ENCODE measurements around the gene SLC26A4.

The SLC26A4 gene

DNA sequence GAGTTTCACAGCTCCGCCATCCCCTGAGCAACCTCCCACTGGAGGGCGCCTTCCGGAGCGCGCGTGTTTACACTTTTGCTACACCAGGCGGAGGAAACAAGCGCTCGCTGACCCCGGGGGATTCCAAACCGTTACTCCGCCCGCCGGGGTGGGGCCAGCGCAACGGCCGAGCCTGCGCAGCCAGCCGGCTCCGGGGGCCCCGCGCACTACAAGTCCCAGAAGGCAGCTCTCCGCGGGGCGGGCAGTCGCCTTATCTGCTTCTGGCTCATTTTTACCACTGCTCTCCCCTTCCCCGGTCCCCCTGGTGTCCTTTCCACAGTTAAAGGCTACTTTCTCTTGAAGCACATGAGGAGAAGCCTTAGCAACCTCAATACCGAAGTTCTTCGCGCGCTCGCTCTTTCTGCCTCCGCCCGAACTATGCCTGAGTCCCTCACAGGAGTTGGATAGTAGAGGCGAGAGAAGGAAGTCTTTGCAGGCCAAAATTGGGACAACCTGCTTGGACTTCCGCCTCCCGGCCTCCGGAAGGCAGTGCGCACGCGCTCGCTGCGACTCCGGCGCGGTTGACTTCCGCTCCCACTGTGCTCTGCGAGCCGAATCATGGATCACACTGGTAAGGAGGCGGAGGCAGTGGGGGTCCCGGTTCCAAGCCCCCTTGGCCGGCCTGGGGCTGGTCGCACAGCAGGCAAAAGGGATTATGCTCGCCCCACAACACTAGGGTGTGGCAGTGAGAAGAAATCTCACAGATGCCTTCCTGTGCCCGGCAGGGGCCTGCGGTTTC is 83.1 kb downstream of the SLC26A4 start, which contains the start of gene CBLL1:
Gene CBLL1 (plus strand): TSS at position 576 of the 778 bp plus-strand sequence. CDS start 22 bp downstream, at position 598.
- no peaks in the 10 kb centered on the region for H3K9me3 ChIP-seq (ENCODE audit: insufficient read depth, low read length)
- H3K79me2 ChIP-seq (ENCODE audit: insufficient read depth, low read length), result peaks cover 48% of the 10 kb centered on the region
- H3K27me3 ChIP-seq (ENCODE audit: low read length), result no peaks in the 10 kb centered on the region
- H3K4me3 ChIP-seq (ENCODE audit: insufficient read depth, low read length, poor library complexity, severe bottlenecking), result peak within 1 kb of the TSS; percentile 90
- H3K27ac ChIP-seq (ENCODE audit: low read depth, low read length), result peak within 1 kb of the TSS; percentile 89
- peak within 1 kb of the TSS; percentile 87 for H3K4me2 ChIP-seq (ENCODE audit: low read depth, low read length, poor library complexity, severe bottlenecking)
- H2AFZ ChIP-seq (ENCODE audit: low read depth, low read length, severe bottlenecking), result peak within 1 kb of the TSS; percentile 80
- peaks cover 16% of the 10 kb centered on the region for H3F3A ChIP-seq (ENCODE audit: insufficient read depth)
- H3K9me2 ChIP-seq (replicated peaks; ENCODE audit: insufficient read depth, low read length), result no peaks in the 10 kb centered on the region
- peaks cover 11% of the 10 kb centered on the region; the same call in 1 of the 2 replicates for H3K36me3 ChIP-seq (ENCODE audit: low read length)
- peak within 1 kb of the TSS; percentile 77 for H3K9ac ChIP-seq (ENCODE audit: low read length)
- H4K20me1 ChIP-seq (ENCODE audit: low read depth, low read length), result peaks cover 39% of the 10 kb centered on the region
- TF ChIP-seq EZH2phosphoT487 (conservative IDR thresholded peaks at IDR 0.05; ENCODE audit: low read length), result no peak
- TF ChIP-seq, protein P1, sequence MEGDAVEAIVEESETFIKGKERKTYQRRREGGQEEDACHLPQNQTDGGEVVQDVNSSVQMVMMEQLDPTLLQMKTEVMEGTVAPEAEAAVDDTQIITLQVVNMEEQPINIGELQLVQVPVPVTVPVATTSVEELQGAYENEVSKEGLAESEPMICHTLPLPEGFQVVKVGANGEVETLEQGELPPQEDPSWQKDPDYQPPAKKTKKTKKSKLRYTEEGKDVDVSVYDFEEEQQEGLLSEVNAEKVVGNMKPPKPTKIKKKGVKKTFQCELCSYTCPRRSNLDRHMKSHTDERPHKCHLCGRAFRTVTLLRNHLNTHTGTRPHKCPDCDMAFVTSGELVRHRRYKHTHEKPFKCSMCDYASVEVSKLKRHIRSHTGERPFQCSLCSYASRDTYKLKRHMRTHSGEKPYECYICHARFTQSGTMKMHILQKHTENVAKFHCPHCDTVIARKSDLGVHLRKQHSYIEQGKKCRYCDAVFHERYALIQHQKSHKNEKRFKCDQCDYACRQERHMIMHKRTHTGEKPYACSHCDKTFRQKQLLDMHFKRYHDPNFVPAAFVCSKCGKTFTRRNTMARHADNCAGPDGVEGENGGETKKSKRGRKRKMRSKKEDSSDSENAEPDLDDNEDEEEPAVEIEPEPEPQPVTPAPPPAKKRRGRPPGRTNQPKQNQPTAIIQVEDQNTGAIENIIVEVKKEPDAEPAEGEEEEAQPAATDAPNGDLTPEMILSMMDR (IDR thresholded peaks at IDR 0.05; ENCODE audit: insufficient read depth, low read length, poor library complexity, severe bottlenecking), result peak; percentile 83

DNA sequence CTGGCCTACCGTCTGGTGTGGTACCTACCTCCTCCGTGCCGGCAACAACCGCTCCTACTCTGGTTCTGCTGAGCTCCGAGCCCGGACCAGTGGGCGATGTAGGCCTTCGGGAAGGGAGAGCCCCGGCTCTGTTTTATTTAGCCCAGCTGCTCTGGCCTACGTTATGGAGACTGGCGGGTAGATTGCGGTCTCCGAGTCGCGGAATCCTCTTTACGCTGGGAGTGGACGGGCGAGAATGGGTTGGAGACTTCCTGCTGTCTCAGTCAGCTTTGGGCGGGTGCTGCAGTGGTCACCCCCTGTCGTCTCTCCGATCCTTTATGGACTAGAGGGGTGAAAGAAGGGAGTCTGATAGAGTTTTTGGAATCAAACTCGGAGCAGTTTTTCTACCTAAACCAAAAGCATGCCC is 83.7 kb downstream of the SLC26A4 start:
- peak overlapping the region; percentile 89 for H3K27ac ChIP-seq (ENCODE audit: low read depth, low read length)
- no peaks in the 10 kb centered on the region for H3K9me3 ChIP-seq (ENCODE audit: insufficient read depth, low read length)
- peak overlapping the region; percentile 80 for H2AFZ ChIP-seq (ENCODE audit: low read depth, low read length, severe bottlenecking)
- no peaks in the 10 kb centered on the region for H3K9me2 ChIP-seq (replicated peaks; ENCODE audit: insufficient read depth, low read length)
- H3K4me2 ChIP-seq (ENCODE audit: low read depth, low read length, poor library complexity, severe bottlenecking), result peak overlapping the region; percentile 87
- peaks cover 43% of the 10 kb centered on the region for H4K20me1 ChIP-seq (ENCODE audit: low read depth, low read length)
- H3F3A ChIP-seq (ENCODE audit: insufficient read depth), result peaks cover 16% of the 10 kb centered on the region
- H3K36me3 ChIP-seq (ENCODE audit: low read length), result peaks cover 17% of the 10 kb centered on the region
- H3K79me2 ChIP-seq (ENCODE audit: insufficient read depth, low read length), result peaks cover 54% of the 10 kb centered on the region
- H3K4me3 ChIP-seq (ENCODE audit: insufficient read depth, low read length, poor library complexity, severe bottlenecking), result peak overlapping the region; percentile 90
- no peak for TF ChIP-seq EZH2phosphoT487 (conservative IDR thresholded peaks at IDR 0.05; ENCODE audit: low read length)
- TF ChIP-seq, protein P1 (IDR thresholded peaks at IDR 0.05; ENCODE audit: insufficient read depth, low read length, poor library complexity, severe bottlenecking), result no peak
- H3K27me3 ChIP-seq (ENCODE audit: low read length), result no peaks in the 10 kb centered on the region
- peak overlapping the region; percentile 77 for H3K9ac ChIP-seq (ENCODE audit: low read length)

DNA sequence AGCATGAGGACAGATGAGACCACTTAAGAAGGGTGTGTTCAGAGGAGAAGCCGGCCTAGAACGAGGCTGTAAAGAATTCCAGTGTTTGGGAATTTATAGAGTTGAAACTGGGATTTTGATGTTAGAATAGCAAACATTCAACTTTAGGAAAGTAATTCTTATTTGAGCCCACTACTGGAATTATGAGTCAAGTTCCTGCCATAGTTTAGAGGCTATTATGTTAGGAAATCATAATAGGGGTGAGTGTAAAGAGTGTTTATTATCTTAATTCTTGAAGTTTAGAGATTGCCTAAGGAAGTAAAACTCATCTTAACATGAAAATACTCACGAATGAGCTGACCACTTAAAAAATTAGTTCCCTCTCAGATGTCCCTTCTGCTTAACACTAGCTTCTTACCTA is 85.4 kb downstream of the SLC26A4 start:
- Histone ChIP-seq H3K9ac (ENCODE audit: low read length) (peak overlapping the region; percentile 77), H4K20me1 (ENCODE audit: low read depth, low read length) (peaks cover 43% of the 10 kb centered on the region), H3F3A (ENCODE audit: insufficient read depth) (peaks cover 16% of the 10 kb centered on the region), H3K27me3 (ENCODE audit: low read length) (no peaks in the 10 kb centered on the region), H3K27ac (ENCODE audit: low read depth, low read length) (no peak overlapping the region), H3K36me3 (ENCODE audit: low read length) (peaks cover 22% of the 10 kb centered on the region), H3K9me2 (replicated peaks; ENCODE audit: insufficient read depth, low read length) (no peaks in the 10 kb centered on the region), H3K4me2 (ENCODE audit: low read depth, low read length, poor library complexity, severe bottlenecking) (peak overlapping the region; percentile 87), H2AFZ (ENCODE audit: low read depth, low read length, severe bottlenecking) (no peak overlapping the region), H3K79me2 (ENCODE audit: insufficient read depth, low read length) (peaks cover 69% of the 10 kb centered on the region), H3K9me3 (ENCODE audit: insufficient read depth, low read length) (no peaks in the 10 kb centered on the region), H3K4me3 (ENCODE audit: insufficient read depth, low read length, poor library complexity, severe bottlenecking) (peak overlapping the region; percentile 90)
- no peak for TF ChIP-seq EZH2phosphoT487 (conservative IDR thresholded peaks at IDR 0.05; ENCODE audit: low read length)
- TF ChIP-seq, protein P1 (IDR thresholded peaks at IDR 0.05; ENCODE audit: insufficient read depth, low read length, poor library complexity, severe bottlenecking), result no peak

Data from SU-DHL-6 (cell line).